ENCODE data around the gene RAD51B.

The RAD51B gene

GRCh38 chr14:68547305-68548193 is 728.0 kb downstream of the RAD51B start:
- peak; percentile 96 for DNase-seq

GRCh38 chr14:68548194-68549076 is 728.9 kb downstream of the RAD51B start:
- DNase-seq: peak; percentile 97

GRCh38 chr14:68550338-68550715 is 730.7 kb downstream of the RAD51B start:
- no peak for DNase-seq

- DNase-seq: no peak
Measured at GRCh38 chr14:68551045-68551683, 731.6 kb downstream of the RAD51B start.

- no peak for DNase-seq
Measured at GRCh38 chr14:68552075-68552474, 732.5 kb downstream of the RAD51B start.

GRCh38 chr14:68552602-68553001 is 733.0 kb downstream of the RAD51B start:
- DNase-seq: no peak

GRCh38 chr14:68553311-68553710 is 733.7 kb downstream of the RAD51B start:
- DNase-seq: no peak

GRCh38 chr14:68554231-68554630 is 734.7 kb downstream of the RAD51B start:
- no peak for DNase-seq

GRCh38 chr14:68556253-68556652 is 736.7 kb downstream of the RAD51B start:
- DNase-seq: no peak

GRCh38 chr14:68557648-68558047 is 738.1 kb downstream of the RAD51B start:
- DNase-seq: no peak

- no peak for DNase-seq
Measured at GRCh38 chr14:68558096-68558495, 738.5 kb downstream of the RAD51B start.

GRCh38 chr14:68559949-68560348 is 740.4 kb downstream of the RAD51B start:
- no peak for DNase-seq

GRCh38 chr14:68561531-68562007 is 742.0 kb downstream of the RAD51B start:
- DNase-seq: no peak

- DNase-seq: no peak
Measured at GRCh38 chr14:68562911-68563250, 743.3 kb downstream of the RAD51B start.

GRCh38 chr14:68563251-68564131 is 743.9 kb downstream of the RAD51B start:
- peak; percentile 23 for DNase-seq

- DNase-seq: no peak
Measured at GRCh38 chr14:68564191-68564825, 744.7 kb downstream of the RAD51B start.

- DNase-seq: no peak
Measured at GRCh38 chr14:68564826-68565759, 745.5 kb downstream of the RAD51B start.

- no peak for DNase-seq
Measured at GRCh38 chr14:68566075-68566474, 746.5 kb downstream of the RAD51B start.

- no peak for DNase-seq
Measured at GRCh38 chr14:68568907-68569897, 749.6 kb downstream of the RAD51B start.
